GM18951 (cell line): ENCODE results near the gene APOB.

Experiments used
- POLR2A ChIP-seq: IDR thresholded peaks from 4 replicates; pipeline ENCODE4 v1.6.1; 2011; ENCODE audit warnings: mild to moderate bottlenecking; ENCODE audit not compliant: insufficient read length, insufficient read depth; ENCODE audit errors: extremely low read depth
- in situ Hi-C: fragments of 300-500 bp; cut with MboI; formaldehyde crosslinking; loops from one replicate; pipeline ENCODE4 v1.12.0; 2022; ENCODE audit warnings: low sequenced_read_pairs, mixed read lengths, inconsistent platforms; ENCODE audit not compliant: unreplicated experiment

The APOB gene

GRCh38 chr2:20965221-20965620 lies 78.7 kb downstream of the APOB start:
- in situ Hi-C loops, result loop anchor here (10.0 to 25.0 kb wide), 3 partner anchors 178 to 553 kb away; partner anchors contain the start of gene GDF7
- TF ChIP-seq POLR2A, result no peak

DNA sequence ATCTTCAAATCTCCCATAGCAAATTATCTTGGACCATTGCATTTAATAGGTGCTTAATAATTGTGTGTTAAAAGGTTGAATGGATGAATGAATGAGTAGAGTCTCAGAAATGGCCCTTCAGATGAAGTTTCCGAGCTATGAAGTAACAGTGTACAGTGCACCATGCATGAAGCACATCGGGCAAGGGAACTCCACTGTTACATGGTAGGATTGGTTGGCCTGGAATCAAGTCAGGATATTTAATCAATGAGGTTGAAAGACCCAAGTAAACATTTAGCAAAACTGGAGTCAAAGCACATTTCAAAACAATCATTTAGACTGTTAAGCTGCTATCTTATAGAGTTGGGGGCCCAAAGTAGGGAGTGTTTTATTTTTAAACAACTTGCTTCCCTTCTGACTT lies 80.0 kb downstream of the APOB start:
- in situ Hi-C loops, result loop anchor here (10.0 to 25.0 kb wide), 3 partner anchors 177 to 552 kb away; partner anchors contain the start of gene GDF7

GRCh38 chr2:20962939-20963557 lies 80.8 kb downstream of the APOB start:
- no peak for TF ChIP-seq POLR2A
- in situ Hi-C loops, result loop anchor here (10.0 to 25.0 kb wide), 3 partner anchors 176 to 551 kb away; partner anchors contain the start of gene GDF7

More for the DNA sequence above, 80.0 kb downstream of the APOB start:
- TF ChIP-seq POLR2A, result no peak

- in situ Hi-C loops, result loop anchor here (10.0 to 25.0 kb wide), 3 partner anchors 175 to 550 kb away; partner anchors contain the start of gene GDF7
- TF ChIP-seq POLR2A, result no peak
Observed at GRCh38 chr2:20961858-20962257, 82.0 kb downstream of the APOB start.

DNA sequence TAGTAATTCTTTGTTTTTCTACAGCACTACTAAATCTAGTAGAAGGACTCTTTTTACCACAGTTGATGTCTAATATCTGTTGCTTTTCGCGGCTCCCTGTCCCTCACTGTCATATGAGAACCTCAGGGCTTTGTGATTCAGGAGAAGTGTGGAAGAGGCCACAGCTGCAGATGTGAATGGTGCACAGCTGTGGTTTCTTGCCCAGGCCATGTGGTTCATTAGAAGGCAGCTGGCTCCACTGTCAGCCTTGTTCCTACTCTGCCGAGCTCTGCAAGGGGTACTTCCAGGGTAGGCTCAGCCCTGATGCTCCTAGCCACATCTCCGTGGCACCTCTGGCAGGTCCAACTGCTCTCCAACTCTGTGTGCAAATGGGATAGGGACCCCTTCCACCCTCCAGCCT lies 83.9 kb downstream of the APOB start:
- in situ Hi-C loops, result loop anchor here (10.0 to 25.0 kb wide), 3 partner anchors 173 to 548 kb away; partner anchors contain the start of gene GDF7
- no peak for TF ChIP-seq POLR2A

DNA sequence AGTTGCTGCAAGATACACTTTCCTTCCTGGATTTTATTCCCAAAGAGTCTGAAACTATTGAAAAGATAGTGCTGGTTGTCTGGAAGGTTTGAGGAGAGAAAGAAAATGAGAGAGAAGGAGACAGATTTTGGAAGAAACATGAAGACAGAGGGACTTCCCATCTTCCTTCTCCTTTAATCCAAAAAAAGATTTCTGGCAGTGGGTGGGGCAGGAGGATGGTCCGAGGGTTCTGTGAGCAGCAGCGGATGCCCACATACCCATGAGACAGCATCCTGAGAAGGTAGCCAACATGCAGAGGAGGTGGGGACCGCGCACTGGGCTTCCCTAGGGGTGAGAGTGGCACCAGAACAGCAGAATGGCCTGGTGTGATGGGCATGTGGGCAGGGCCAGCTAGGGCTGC lies 84.6 kb downstream of the APOB start:
- in situ Hi-C loops, result loop anchor here (25.0 kb wide), 2 partner anchors 172 to 547 kb away; no protein-coding TSS in a partner anchor
- TF ChIP-seq POLR2A, result no peak

GRCh38 chr2:20957788-20958525 lies 85.9 kb downstream of the APOB start:
- TF ChIP-seq POLR2A, result no peak
- in situ Hi-C loops, result loop anchor here (25.0 kb wide), 2 partner anchors 171 to 546 kb away; no protein-coding TSS in a partner anchor

DNA sequence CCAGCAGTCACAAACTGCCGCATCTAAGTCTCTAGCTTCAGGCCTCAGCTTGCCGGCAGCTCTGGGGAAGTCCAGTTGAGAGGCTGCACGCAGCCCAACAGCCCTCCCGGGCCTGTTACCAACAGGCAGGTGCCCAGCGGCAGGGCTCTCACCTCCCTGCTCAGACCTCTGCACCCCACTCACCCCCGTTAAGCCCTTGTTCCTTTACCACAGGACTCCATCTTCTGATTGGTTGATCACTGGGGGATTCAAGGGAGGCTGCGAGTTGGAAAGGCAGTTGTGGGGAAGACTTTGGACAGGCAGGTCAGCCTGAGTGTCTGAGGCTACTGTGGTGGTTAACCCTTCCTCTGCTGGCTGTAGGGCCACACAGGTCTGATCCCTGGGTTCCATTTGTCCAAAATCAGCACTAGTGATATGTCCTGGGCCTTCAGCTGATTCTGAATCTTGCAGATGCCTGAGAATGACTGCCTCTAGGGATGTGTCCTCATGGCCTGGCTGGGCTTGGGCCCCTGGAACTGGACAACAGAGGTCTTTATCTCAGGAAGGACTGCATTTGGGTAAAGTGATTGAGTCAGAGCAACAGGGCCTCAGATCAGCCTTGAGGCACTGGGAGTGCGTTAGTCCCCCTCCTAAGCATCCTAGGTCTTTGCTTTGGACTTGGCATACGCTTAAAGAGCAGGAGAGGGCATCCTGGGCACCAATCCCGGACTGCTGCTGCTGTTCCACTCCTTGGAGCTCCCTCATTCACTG lies 88.4 kb downstream of the APOB start:
- TF ChIP-seq POLR2A, result no peak
- in situ Hi-C loops, result loop anchor here (25.0 kb wide), 2 partner anchors 168 to 543 kb away; no protein-coding TSS in a partner anchor

- no peak for TF ChIP-seq POLR2A
- in situ Hi-C loops, result loop anchor here (25.0 kb wide), 2 partner anchors 166 to 541 kb away; no protein-coding TSS in a partner anchor
Observed at GRCh38 chr2:20953146-20953824, 90.6 kb downstream of the APOB start.
